ENCODE data around the gene CS. TPM values are rescaled to one million over a fixed set of nuclear protein-coding genes. Genes with fewer than 3 reads are reported as not detected.

CS gene
- total RNA-seq, 3 donors from 2014 or later (not counting 1 experiment from before 2014, with no cell fraction given), result 185 to 190 (median 188) TPM

DNA sequence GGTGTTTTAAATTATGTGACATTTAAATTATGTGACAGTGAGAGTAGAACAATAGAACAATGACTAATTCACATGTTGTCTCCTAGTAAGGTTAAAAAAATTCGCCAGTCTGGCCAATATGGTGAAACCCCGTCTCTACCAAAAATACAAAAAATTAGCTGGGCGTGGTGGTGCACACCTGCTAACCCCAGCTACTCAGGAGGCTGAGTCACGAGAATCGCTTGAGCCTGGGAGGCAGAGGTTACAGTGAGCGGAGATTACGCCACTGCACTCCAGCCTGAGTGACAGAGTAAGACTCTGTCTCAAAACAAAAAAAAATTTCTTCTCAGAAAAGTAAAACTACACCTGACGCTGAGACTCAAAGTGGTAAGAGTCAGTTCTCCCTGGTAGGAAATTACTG is 2.7 kb downstream of the CS start:
- Histone ChIP-seq H3K9me3 (ENCODE audit: control insufficient read depth, insufficient read depth, low read length) (no peaks in the 10 kb centered on the region), H3K36me3 (ENCODE audit: control insufficient read depth, insufficient read depth, low read length) (peaks cover 5% of the 10 kb centered on the region), H3K4me3 (ENCODE audit: low read length) (no peak overlapping the region), H3K27me3 (ENCODE audit: control insufficient read depth, insufficient read depth, low read length) (no peaks in the 10 kb centered on the region), H3K27ac (ENCODE audit: low read length) (no peak overlapping the region), H3K4me1 (ENCODE audit: control insufficient read depth, insufficient read depth, low read length) (peaks cover 34% of the 10 kb centered on the region)
- peak overlapping the region; percentile 21 for H3K4me3 Mint-ChIP-seq
- DNase-seq (no peak), ATAC-seq (no peak)
- no peaks in the 10 kb centered on the region for H3K27me3 Mint-ChIP-seq (ENCODE audit: low read depth in 2 of 2)
- peaks cover 55 to 61% of the 10 kb centered on the region in 2 donors for H3K4me1 Mint-ChIP-seq
- H3K36me3 Mint-ChIP-seq, result no peaks in the 10 kb centered on the region
- 95% methylated on average over 8 of the region's 8 CpGs for WGBS (ENCODE audit: insufficient coverage)
- TF ChIP-seq, protein P1, sequence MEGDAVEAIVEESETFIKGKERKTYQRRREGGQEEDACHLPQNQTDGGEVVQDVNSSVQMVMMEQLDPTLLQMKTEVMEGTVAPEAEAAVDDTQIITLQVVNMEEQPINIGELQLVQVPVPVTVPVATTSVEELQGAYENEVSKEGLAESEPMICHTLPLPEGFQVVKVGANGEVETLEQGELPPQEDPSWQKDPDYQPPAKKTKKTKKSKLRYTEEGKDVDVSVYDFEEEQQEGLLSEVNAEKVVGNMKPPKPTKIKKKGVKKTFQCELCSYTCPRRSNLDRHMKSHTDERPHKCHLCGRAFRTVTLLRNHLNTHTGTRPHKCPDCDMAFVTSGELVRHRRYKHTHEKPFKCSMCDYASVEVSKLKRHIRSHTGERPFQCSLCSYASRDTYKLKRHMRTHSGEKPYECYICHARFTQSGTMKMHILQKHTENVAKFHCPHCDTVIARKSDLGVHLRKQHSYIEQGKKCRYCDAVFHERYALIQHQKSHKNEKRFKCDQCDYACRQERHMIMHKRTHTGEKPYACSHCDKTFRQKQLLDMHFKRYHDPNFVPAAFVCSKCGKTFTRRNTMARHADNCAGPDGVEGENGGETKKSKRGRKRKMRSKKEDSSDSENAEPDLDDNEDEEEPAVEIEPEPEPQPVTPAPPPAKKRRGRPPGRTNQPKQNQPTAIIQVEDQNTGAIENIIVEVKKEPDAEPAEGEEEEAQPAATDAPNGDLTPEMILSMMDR (IDR thresholded peaks at IDR 0.05), result no peak
- H3K27ac Mint-ChIP-seq, result peak overlapping the region in 1 of 2 donors; percentile 98
- intact Hi-C loops (cut with micrococcal nuclease), result no loop called here
- no peaks in the 10 kb centered on the region for H3K9me3 Mint-ChIP-seq

DNA sequence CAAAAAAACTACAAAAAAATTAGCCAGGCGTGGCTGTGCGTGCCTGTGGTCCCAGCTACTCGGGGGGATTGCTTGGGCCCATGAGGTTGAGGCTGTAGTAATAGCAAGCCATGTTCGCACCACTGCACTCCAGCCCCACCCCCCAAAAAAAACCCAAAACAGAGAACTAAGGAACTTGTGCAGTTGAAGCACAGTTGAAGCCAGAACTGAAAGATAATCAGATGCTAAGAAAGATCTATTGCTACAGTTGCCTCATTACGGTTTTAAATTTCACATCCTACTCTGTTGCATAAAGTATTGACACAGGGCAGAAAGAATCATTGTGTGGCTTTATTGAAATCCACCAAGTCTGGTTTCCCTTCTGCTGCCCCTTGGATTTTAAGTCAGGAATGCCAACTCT is 3.8 kb downstream of the CS start:
- Histone ChIP-seq H3K4me3 (ENCODE audit: low read length) (no peak overlapping the region), H3K9me3 (ENCODE audit: control insufficient read depth, insufficient read depth, low read length) (no peaks in the 10 kb centered on the region), H3K36me3 (ENCODE audit: control insufficient read depth, insufficient read depth, low read length) (peaks cover 11% of the 10 kb centered on the region), H3K4me1 (ENCODE audit: control insufficient read depth, insufficient read depth, low read length) (peaks cover 30% of the 10 kb centered on the region), H3K27ac (ENCODE audit: low read length) (no peak overlapping the region), H3K27me3 (ENCODE audit: control insufficient read depth, insufficient read depth, low read length) (no peaks in the 10 kb centered on the region)
- TF ChIP-seq, protein P1 (IDR thresholded peaks at IDR 0.05), result no peak
- Mint-ChIP-seq H3K36me3 (no peaks in the 10 kb centered on the region), H3K27me3 (ENCODE audit: low read depth in 2 of 2) (no peaks in the 10 kb centered on the region), H3K4me1 (peaks cover 49 to 56% of the 10 kb centered on the region in 2 donors), H3K27ac (peak overlapping the region in 1 of 2 donors; percentile 98), H3K9me3 (no peaks in the 10 kb centered on the region), H3K4me3 (no peak overlapping the region)
- ATAC-seq (no peak), DNase-seq (no peak)
- WGBS (ENCODE audit: insufficient coverage), result 81% methylated on average over 5 of the region's 5 CpGs
- intact Hi-C loops (cut with micrococcal nuclease), result no loop called here

DNA sequence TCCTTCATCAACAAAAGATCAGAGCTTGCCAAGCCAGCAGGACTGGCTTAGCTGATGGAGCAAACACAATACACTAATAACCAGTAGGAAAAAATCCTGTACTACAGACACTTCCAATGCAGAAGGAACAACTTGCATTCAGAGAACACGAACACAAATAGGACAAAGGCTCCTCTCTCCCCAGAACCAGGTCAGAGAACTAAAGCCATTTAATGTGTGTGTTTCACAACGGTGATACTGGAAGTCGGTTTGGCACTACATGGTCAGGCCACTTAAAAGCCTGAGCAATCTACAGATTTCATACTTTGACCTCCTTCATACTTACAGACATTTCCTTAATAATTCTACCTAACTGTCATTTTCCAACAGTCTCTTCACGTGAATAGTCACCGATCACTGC is 6.3 kb downstream of the CS start:
- WGBS (ENCODE audit: insufficient coverage), result 89% methylated on average over 5 of the region's 5 CpGs
- no peak overlapping the region for H3K27ac Mint-ChIP-seq
- ATAC-seq (no peak), DNase-seq (no peak)
- Histone ChIP-seq H3K9me3 (ENCODE audit: control insufficient read depth, insufficient read depth, low read length) (no peaks in the 10 kb centered on the region), H3K4me1 (ENCODE audit: control insufficient read depth, insufficient read depth, low read length) (peaks cover 11% of the 10 kb centered on the region), H3K27ac (ENCODE audit: low read length) (no peak overlapping the region), H3K36me3 (ENCODE audit: control insufficient read depth, insufficient read depth, low read length) (peaks cover 17% of the 10 kb centered on the region), H3K4me3 (ENCODE audit: low read length) (no peak overlapping the region), H3K27me3 (ENCODE audit: control insufficient read depth, insufficient read depth, low read length) (no peaks in the 10 kb centered on the region)
- no peaks in the 10 kb centered on the region for H3K36me3 Mint-ChIP-seq
- TF ChIP-seq, protein P1 (IDR thresholded peaks at IDR 0.05), result no peak
- intact Hi-C loops (cut with micrococcal nuclease), result no loop called here
- H3K27me3 Mint-ChIP-seq (ENCODE audit: low read depth in 2 of 2), result no peaks in the 10 kb centered on the region
- no peaks in the 10 kb centered on the region for H3K9me3 Mint-ChIP-seq
- H3K4me1 Mint-ChIP-seq, result peaks cover 32 to 39% of the 10 kb centered on the region in 2 donors
- no peak overlapping the region for H3K4me3 Mint-ChIP-seq

DNA sequence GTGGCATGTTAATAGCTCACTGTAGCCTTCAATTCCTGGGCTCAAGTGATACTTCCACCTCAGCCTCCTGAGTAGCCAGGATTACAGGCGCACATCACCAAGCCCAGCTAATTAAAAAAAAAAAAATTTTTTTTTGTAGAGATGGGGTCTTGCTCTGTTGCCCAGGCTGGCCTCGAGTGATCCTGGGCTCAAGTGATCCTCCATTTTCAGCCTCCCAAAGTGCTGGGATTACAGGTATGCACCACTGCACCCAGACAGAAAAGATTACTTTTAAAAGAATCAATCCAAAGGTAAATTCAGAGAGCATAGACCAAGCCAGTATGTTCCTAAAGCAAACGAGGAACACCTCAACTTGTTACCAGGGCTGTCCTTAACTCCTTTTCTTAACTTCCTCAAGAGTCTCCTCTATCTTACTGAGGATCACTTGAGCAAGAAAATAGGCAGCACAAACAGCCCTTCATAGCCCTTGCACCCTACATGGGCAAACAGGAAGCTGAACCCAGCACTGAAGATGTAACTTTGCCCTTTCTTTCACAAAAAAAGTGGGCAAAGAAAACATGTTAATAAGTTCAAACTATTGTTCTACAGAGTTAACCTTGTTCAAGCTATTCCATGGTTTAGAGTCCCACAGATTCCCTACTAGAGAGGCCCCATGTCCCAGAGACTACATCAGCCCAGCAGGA is 11.3 kb downstream of the CS start:
- DNase-seq (no peak), ATAC-seq (no peak)
- Histone ChIP-seq H3K4me1 (ENCODE audit: control insufficient read depth, insufficient read depth, low read length) (peaks cover 3% of the 10 kb centered on the region), H3K27me3 (ENCODE audit: control insufficient read depth, insufficient read depth, low read length) (no peaks in the 10 kb centered on the region), H3K36me3 (ENCODE audit: control insufficient read depth, insufficient read depth, low read length) (peaks cover 34% of the 10 kb centered on the region), H3K4me3 (ENCODE audit: low read length) (no peak overlapping the region), H3K9me3 (ENCODE audit: control insufficient read depth, insufficient read depth, low read length) (no peaks in the 10 kb centered on the region), H3K27ac (ENCODE audit: low read length) (no peak overlapping the region)
- H3K4me3 Mint-ChIP-seq, result no peak overlapping the region
- H3K27ac Mint-ChIP-seq, result no peak overlapping the region
- WGBS (ENCODE audit: insufficient coverage), result 75% methylated on average over 2 of the region's 3 CpGs
- H3K4me1 Mint-ChIP-seq, result peaks cover 7 to 19% of the 10 kb centered on the region in 2 donors
- TF ChIP-seq, protein P1 (IDR thresholded peaks at IDR 0.05), result no peak
- H3K36me3 Mint-ChIP-seq, result peaks cover 6% of the 10 kb centered on the region
- H3K27me3 Mint-ChIP-seq (ENCODE audit: low read depth in 2 of 2), result no peaks in the 10 kb centered on the region
- intact Hi-C loops (cut with micrococcal nuclease), result no loop called here
- no peaks in the 10 kb centered on the region for H3K9me3 Mint-ChIP-seq

Measured in natural killer cell (primary cell).